Adrenal gland (tissue), 12 donors: ENCODE measurements around the gene VIPR2. TPM values are rescaled to one million over a fixed set of nuclear protein-coding genes. Genes with fewer than 3 reads are reported as not detected.

Source experiments
- DNase-seq, 7 donors: peaks; one replicate each; pipeline ENCODE4 v3.0.0-alpha.2; 2019 to 2020
- H3K27ac ChIP-seq, 5 donors: fragments of 200-600 bp; sonication (generic) in 4 of 5; 1 replicate in 3 of 5; 2 replicates in 2 of 5; pipeline versions ENCODE4 v1.5.1 to v1.8.0; 2016 to 2020; ENCODE audit warnings: mild to moderate bottlenecking in 1 of 5
- H3K27me3 ChIP-seq: fragments of 200-600 bp; 2 replicates; pipeline ENCODE4 v1.8.0; 2021
- H3K36me3 ChIP-seq, 2 donors: fragments of 200-600 bp; replicated peaks in 1 of 2; 1 replicate in 1 of 2; 2 replicates in 1 of 2; pipeline versions ENCODE4 v1.5.1 to v1.8.0; 2018 to 2022
- H3K4me1 ChIP-seq, 2 donors: fragments of 200-600 bp; replicated peaks in 1 of 2; 1 replicate in 1 of 2; 2 replicates in 1 of 2; pipeline versions ENCODE4 v1.5.1 to v1.8.0; 2018 to 2021
- H3K4me3 ChIP-seq, 4 donors: fragments of 200-600 bp; sonication (generic) in 3 of 4; one replicate each; pipeline ENCODE4 v1.5.1; 2016 to 2018
- H3K9me3 ChIP-seq, 3 donors: fragments of 200-600 bp; sonication (generic) in 1 of 3; replicated peaks in 1 of 3; 1 replicate in 2 of 3; 2 replicates in 1 of 3; pipeline versions ENCODE4 v1.5.1 to v1.8.0; 2016 to 2021
- CTCF ChIP-seq, 6 experiments: fragments of 450-650 bp in 4 of 6; fragments of 200-600 bp in 2 of 6; sonication (generic) in 1 of 6; IDR thresholded peaks; 1 replicate in 5 of 6; 2 replicates in 1 of 6; pipeline versions ENCODE4 v1.5.1 to v1.8.0; 2016 to 2021; ENCODE audit warnings: antibody characterized with exemption in 6 of 6, mild to moderate bottlenecking in 2 of 6, moderate library complexity in 1 of 6
- POLR2A ChIP-seq, 2 donors: fragments of 450-650 bp; IDR thresholded peaks; one replicate each; pipeline ENCODE4 v1.6.1; 2017; ENCODE audit warnings: antibody characterized with exemption in 2 of 2, mild to moderate bottlenecking in 2 of 2, moderate library complexity in 1 of 2
- WGBS, 4 donors: extraction: QIAGEN DNeasy Blood & Tissue Kit in 2 of 4; methylation state at CpG; one replicate each; pipeline versions ENCODE4 v1.1.5 to v1.1.7; 2013 to 2017; 5-methylcytosine and 5-hydroxymethylcytosine counted together
- intact Hi-C, 2 donors: fragments of 100-400 bp; cut with DNase I; formaldehyde crosslinking; loops; one replicate each; pipeline versions ENCODE4 v1.14.1 to v1.15.0; 2022 to 2023
- polyA plus RNA-seq, 3 donors: library from polyadenylated mRNA; stranded (reverse); fragments of 200-250 nt in 2 of 3; fragments of 350-450 nt in 1 of 3; fragmentation: Illumina TruSeq in 1 of 3; extraction: RNeasy Lipid Tissue Mini Kit (QIAGEN cat#74804) in 1 of 3; gene quantifications; one replicate each; pipeline ENCODE4 v1.2.3, GENCODE V29; 2013 to 2014
- total RNA-seq, 9 donors: library from RNA; depleted of rRNA in 4 of 9; stranded (reverse); fragments of >200 nt in 4 of 9; fragments of 120-200 nt in 1 of 9; fragmentation: NEBNext Ultra II Directional in 1 of 9; extraction: Animal tissue kit (Norgen Biotek cat#: 25700) in 1 of 9; gene quantifications; one replicate each; pipeline versions ENCODE4 v1.1.0 to v1.2.4, GENCODE V29; 2013 to 2023
- donor health status: healthy with polysubstance abuse.
- donor health status: Bipolar disorder and iron deficiency.
- donor health status: DM: yes; HTN: yes; CAD: no.
- donor health status: DM: no; HTN: no; CAD: no.
- donor health status: DM: no; HTN: no; CAD: no.
- donor health status: DM: yes; HTN: yes; CAD: no.

Gene VIPR2
- total and polyA plus RNA-seq, 12 donors, result 0.06 to 3.8 (median 0.80) TPM

GRCh38 chr7:159096736-159097581, 47.7 kb downstream of the VIPR2 start:
- DNase-seq, result peak in 3 of 7 donors; percentile 1 to 39 (median 10)
- Histone ChIP-seq H3K4me1 (no peaks in the 10 kb centered on the region), H3K36me3 (no peaks in the 10 kb centered on the region), H3K27ac (no peak overlapping the region), H3K9me3 (no peaks in the 10 kb centered on the region), H3K27me3 (no peaks in the 10 kb centered on the region), H3K4me3 (no peak overlapping the region)
- WGBS, 4 donors, result 87 to 91% (median 89%) methylated on average over 20 to 27 of the region's 27 CpGs
- intact Hi-C loops, result no loop called here
- TF ChIP-seq CTCF (IDR thresholded peaks at IDR 0.05), result no peak
- TF ChIP-seq POLR2A (IDR thresholded peaks at IDR 0.05), result no peak

- Histone ChIP-seq H3K27me3 (no peaks in the 10 kb centered on the region), H3K4me1 (no peaks in the 10 kb centered on the region), H3K27ac (no peak overlapping the region), H3K4me3 (no peak overlapping the region), H3K9me3 (no peaks in the 10 kb centered on the region), H3K36me3 (no peaks in the 10 kb centered on the region)
- WGBS, 4 donors, result 84 to 92% (median 89%) methylated on average over 12 to 14 of the region's 14 CpGs
- intact Hi-C loops, result no loop called here
- no peak for TF ChIP-seq POLR2A (IDR thresholded peaks at IDR 0.05)
- TF ChIP-seq CTCF (IDR thresholded peaks at IDR 0.05), result no peak
- DNase-seq, result peak in 2 of 7 donors; percentile 5 to 33
Measured at GRCh38 chr7:159095979-159096411, 48.7 kb downstream of the VIPR2 start.

- intact Hi-C loops, result no loop called here
- H3K36me3 ChIP-seq, result no peaks in the 10 kb centered on the region
- TF ChIP-seq CTCF (IDR thresholded peaks at IDR 0.05) (no peak), POLR2A (IDR thresholded peaks at IDR 0.05) (no peak)
- H3K27me3 ChIP-seq, result no peaks in the 10 kb centered on the region
- WGBS, 4 donors, result 78 to 81% (median 78%) methylated on average over 17 of the region's 17 CpGs
- H3K4me1 ChIP-seq, result no peaks in the 10 kb centered on the region
- no peak overlapping the region for H3K4me3 ChIP-seq
- H3K27ac ChIP-seq, result no peak overlapping the region
- peak in 2 of 7 donors; percentile 9 to 27 for DNase-seq
- no peaks in the 10 kb centered on the region for H3K9me3 ChIP-seq
Measured at GRCh38 chr7:159094919-159095915, 49.5 kb downstream of the VIPR2 start.
